ENCODE data around the gene GLIS1.

GRCh38 chr1:53703174-53703573 lies 35.8 kb downstream of the GLIS1 start:
- TF ChIP-seq EZH2phosphoT487 (IDR thresholded peaks at IDR 0.05; ENCODE audit: unreplicated experiment), result no peak
- no peak for TF ChIP-seq EZH2 (IDR thresholded peaks at IDR 0.05; ENCODE audit: low read depth, unreplicated experiment)
- TF ChIP-seq CTCF (conservative IDR thresholded peaks at IDR 0.05; ENCODE audit: low read depth in 2 of 2), result no peak
- no peak for TF ChIP-seq POLR2AphosphoS5 (IDR thresholded peaks at IDR 0.05; ENCODE audit: low read depth)
- no peak for TF ChIP-seq CREB1 (CRISPR knock-in tag; IDR thresholded peaks at IDR 0.05; ENCODE audit: low read depth)
- TF ChIP-seq NANOG (IDR thresholded peaks at IDR 0.05; ENCODE audit: borderline replicate concordance), result no peak
- no peak for TF ChIP-seq JUNB (IDR thresholded peaks at IDR 0.05; ENCODE audit: unreplicated experiment)
- TF ChIP-seq REST (IDR thresholded peaks at IDR 0.05; ENCODE audit: unreplicated experiment), result no peak
- no peak for TF ChIP-seq ZNF462 (CRISPR knock-in tag; IDR thresholded peaks at IDR 0.05)

All from GM23338 (cell line).